ENCODE results near the gene B3GALT6. TPM values are rescaled to one million over a fixed set of nuclear protein-coding genes. Genes with fewer than 3 reads are reported as not detected.

Gene B3GALT6
- total RNA-seq, 1 experiment from 2014 or later = 25.9 TPM

DNA sequence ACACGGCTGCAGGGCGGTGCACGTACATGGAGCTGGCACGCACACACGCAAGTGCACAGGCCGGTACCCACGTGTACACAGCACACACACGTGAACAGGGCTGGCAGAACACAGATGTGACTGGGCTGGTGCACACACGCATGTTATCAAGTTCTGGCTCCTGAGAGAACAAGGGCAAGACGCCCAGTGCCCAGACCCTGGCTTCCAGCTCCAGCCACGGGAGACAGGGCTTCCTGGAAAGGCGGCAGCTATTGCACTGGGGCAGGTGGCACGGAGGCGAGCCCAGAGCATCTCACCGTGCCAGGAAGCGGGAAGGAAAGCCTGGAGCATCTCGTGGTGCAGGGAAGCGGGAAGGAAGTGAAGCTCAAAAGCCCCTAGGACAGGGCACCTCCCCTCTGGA, 6.1 kb upstream of the B3GALT6 start:
- no peaks in the 10 kb centered on the region for H3K27me3 Mint-ChIP-seq (ENCODE audit: unreplicated experiment)
- BruUV-seq (replicated peaks) = no TSS peak

DNA sequence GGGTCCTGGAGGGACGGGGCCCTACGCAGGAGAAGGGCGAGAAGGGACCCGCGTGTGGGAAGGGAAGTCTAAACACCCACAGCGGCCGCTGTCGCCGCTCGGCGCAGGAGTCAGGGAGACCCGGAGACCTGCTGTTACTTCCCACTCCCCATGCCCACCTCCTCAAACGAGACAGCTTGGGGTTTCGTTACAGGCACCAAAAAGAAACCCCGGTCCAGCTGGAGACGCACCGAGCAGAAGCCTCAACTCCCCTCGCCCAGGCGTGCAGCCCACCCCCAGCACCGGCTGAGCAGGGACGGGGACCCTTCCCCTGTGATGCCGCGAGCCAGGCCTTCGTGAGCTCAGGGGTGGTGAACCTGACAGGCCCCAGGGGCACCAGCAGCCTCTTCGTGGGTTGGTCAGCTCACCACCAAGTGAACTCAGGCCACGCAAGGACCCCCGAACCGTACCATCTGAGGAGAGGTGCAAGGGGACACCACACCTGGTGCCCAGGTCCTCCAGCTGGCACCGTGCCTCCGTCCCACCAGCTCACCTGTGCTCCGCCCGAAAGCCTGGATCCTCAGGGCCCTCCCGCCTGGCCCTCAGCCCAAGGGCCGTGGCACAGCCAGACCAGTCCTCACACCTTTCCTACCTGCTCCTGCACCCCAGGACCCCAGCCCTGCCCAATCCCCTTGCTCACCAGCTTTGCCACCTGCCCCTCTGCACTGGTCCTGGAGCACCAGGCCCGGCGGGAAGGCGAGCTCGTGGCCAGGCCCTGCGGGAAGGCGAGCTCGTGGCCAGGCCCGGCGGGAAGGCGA, 5.3 kb upstream of the B3GALT6 start:
- Mint-ChIP-seq H3K36me3 (ENCODE audit: insufficient read depth, unreplicated experiment) (peaks cover 47% of the 10 kb centered on the region), H3K4me3 (ENCODE audit: low read depth, unreplicated experiment) (no peak overlapping the region), H3K9me3 (ENCODE audit: low read depth, unreplicated experiment) (no peaks in the 10 kb centered on the region), H3K27me3 (ENCODE audit: unreplicated experiment) (no peaks in the 10 kb centered on the region), H3K4me1 (ENCODE audit: low read depth, unreplicated experiment) (peaks cover 8% of the 10 kb centered on the region), H3K27ac (ENCODE audit: unreplicated experiment) (no peak overlapping the region)
- intact Hi-C loops (cut with micrococcal nuclease; ENCODE audit: unreplicated experiment) = no loop called here
- BruUV-seq (replicated peaks) = no TSS peak
- DNase-seq = no peak
- CTCF ChIA-PET = no interaction called here
- TF ChIP-seq, protein P1, sequence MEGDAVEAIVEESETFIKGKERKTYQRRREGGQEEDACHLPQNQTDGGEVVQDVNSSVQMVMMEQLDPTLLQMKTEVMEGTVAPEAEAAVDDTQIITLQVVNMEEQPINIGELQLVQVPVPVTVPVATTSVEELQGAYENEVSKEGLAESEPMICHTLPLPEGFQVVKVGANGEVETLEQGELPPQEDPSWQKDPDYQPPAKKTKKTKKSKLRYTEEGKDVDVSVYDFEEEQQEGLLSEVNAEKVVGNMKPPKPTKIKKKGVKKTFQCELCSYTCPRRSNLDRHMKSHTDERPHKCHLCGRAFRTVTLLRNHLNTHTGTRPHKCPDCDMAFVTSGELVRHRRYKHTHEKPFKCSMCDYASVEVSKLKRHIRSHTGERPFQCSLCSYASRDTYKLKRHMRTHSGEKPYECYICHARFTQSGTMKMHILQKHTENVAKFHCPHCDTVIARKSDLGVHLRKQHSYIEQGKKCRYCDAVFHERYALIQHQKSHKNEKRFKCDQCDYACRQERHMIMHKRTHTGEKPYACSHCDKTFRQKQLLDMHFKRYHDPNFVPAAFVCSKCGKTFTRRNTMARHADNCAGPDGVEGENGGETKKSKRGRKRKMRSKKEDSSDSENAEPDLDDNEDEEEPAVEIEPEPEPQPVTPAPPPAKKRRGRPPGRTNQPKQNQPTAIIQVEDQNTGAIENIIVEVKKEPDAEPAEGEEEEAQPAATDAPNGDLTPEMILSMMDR (IDR thresholded peaks at IDR 0.05; ENCODE audit: unreplicated experiment) = no peak

More for the DNA sequence above, 6.1 kb upstream of the B3GALT6 start:
- Mint-ChIP-seq H3K4me1 (ENCODE audit: low read depth, unreplicated experiment) (peaks cover 8% of the 10 kb centered on the region), H3K27ac (ENCODE audit: unreplicated experiment) (no peak overlapping the region), H3K36me3 (ENCODE audit: insufficient read depth, unreplicated experiment) (peaks cover 42% of the 10 kb centered on the region), H3K9me3 (ENCODE audit: low read depth, unreplicated experiment) (no peaks in the 10 kb centered on the region), H3K4me3 (ENCODE audit: low read depth, unreplicated experiment) (no peak overlapping the region)
- TF ChIP-seq, protein P1 (IDR thresholded peaks at IDR 0.05; ENCODE audit: unreplicated experiment) = no peak
- no peak for DNase-seq
- CTCF ChIA-PET = no interaction called here
- intact Hi-C loops (cut with micrococcal nuclease; ENCODE audit: unreplicated experiment) = no loop called here

GRCh38 chr1:1227386-1227785, 4.7 kb upstream of the B3GALT6 start:
- Mint-ChIP-seq H3K4me1 (ENCODE audit: low read depth, unreplicated experiment) (peaks cover 8% of the 10 kb centered on the region), H3K9me3 (ENCODE audit: low read depth, unreplicated experiment) (no peaks in the 10 kb centered on the region), H3K4me3 (ENCODE audit: low read depth, unreplicated experiment) (no peak overlapping the region), H3K27ac (ENCODE audit: unreplicated experiment) (no peak overlapping the region), H3K36me3 (ENCODE audit: insufficient read depth, unreplicated experiment) (peaks cover 50% of the 10 kb centered on the region), H3K27me3 (ENCODE audit: unreplicated experiment) (no peaks in the 10 kb centered on the region)
- TF ChIP-seq, protein P1 (IDR thresholded peaks at IDR 0.05; ENCODE audit: unreplicated experiment) = no peak
- intact Hi-C loops (cut with micrococcal nuclease; ENCODE audit: unreplicated experiment) = no loop called here
- no peak for DNase-seq
- CTCF ChIA-PET = no interaction called here
- no TSS peak for BruUV-seq (replicated peaks)

DNA sequence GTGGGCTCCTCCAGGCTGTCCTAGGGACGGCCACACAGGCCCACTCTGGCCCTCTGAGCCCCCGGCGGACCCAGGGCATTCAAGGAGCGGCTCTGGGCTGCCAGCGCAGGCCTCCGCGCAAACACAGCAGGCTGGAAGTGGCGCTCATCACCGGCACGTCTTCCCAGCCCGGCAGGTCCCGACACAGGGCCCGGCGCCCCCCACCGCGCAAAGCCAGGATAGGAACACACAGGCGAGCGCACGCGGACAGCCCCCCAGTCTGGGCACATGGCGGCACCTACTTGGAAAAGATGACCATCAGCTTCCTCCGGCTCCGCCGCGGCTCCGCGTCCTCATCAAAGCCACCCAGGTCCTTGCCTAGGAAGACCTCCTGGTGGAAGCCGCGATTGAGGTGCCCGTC, 3.9 kb upstream of the B3GALT6 start:
- H3K27ac Mint-ChIP-seq (ENCODE audit: unreplicated experiment) = no peak overlapping the region
- no peak for DNase-seq
- H3K27me3 Mint-ChIP-seq (ENCODE audit: unreplicated experiment) = no peaks in the 10 kb centered on the region
- no TSS peak for BruUV-seq (replicated peaks)
- TF ChIP-seq, protein P1 (IDR thresholded peaks at IDR 0.05; ENCODE audit: unreplicated experiment) = no peak
- CTCF ChIA-PET = no interaction called here
- no peak overlapping the region for H3K4me3 Mint-ChIP-seq (ENCODE audit: low read depth, unreplicated experiment)
- intact Hi-C loops (cut with micrococcal nuclease; ENCODE audit: unreplicated experiment) = no loop called here
- peaks cover 8% of the 10 kb centered on the region for H3K4me1 Mint-ChIP-seq (ENCODE audit: low read depth, unreplicated experiment)
- no peaks in the 10 kb centered on the region for H3K9me3 Mint-ChIP-seq (ENCODE audit: low read depth, unreplicated experiment)
- H3K36me3 Mint-ChIP-seq (ENCODE audit: insufficient read depth, unreplicated experiment) = peaks cover 42% of the 10 kb centered on the region
